Effector memory CD4-positive, alpha-beta T cell (primary cell): ENCODE results near the gene DNAJC13.

Source experiments
- DNase-seq, 3 donors: peaks; one replicate each; pipeline ENCODE4 v3.0.0-alpha.2; 2020
- H3K27ac ChIP-seq: 2 replicates; pipeline ENCODE4 v1.7.0; 2013; ENCODE audit warnings: mild to moderate bottlenecking, low read length, moderate library complexity; ENCODE audit not compliant: insufficient read depth, poor library complexity, severe bottlenecking
- H3K27me3 ChIP-seq: replicated peaks from 2 replicates; pipeline ENCODE4 v1.7.0; 2013; ENCODE audit warnings: mild to moderate bottlenecking, low read length; ENCODE audit not compliant: insufficient read depth, control insufficient read depth, poor library complexity, severe bottlenecking
- H3K36me3 ChIP-seq: 2 replicates; pipeline ENCODE4 v1.7.0; 2013; ENCODE audit warnings: mild to moderate bottlenecking, low read length, moderate library complexity; ENCODE audit not compliant: control insufficient read depth, insufficient read depth
- H3K4me1 ChIP-seq: 2 replicates; pipeline ENCODE4 v1.7.0; 2013; ENCODE audit warnings: low read length, mild to moderate bottlenecking; ENCODE audit not compliant: control insufficient read depth, insufficient read depth, poor library complexity, severe bottlenecking
- H3K4me3 ChIP-seq: 2 replicates; pipeline ENCODE4 v1.7.0; 2013; ENCODE audit warnings: low read length, low read depth, mild to moderate bottlenecking; ENCODE audit not compliant: insufficient read depth, poor library complexity, severe bottlenecking
- H3K9me3 ChIP-seq: 2 replicates; pipeline ENCODE4 v1.7.0; 2013; ENCODE audit warnings: mild to moderate bottlenecking, low read length, moderate library complexity; ENCODE audit not compliant: control insufficient read depth

DNAJC13 gene

DNA sequence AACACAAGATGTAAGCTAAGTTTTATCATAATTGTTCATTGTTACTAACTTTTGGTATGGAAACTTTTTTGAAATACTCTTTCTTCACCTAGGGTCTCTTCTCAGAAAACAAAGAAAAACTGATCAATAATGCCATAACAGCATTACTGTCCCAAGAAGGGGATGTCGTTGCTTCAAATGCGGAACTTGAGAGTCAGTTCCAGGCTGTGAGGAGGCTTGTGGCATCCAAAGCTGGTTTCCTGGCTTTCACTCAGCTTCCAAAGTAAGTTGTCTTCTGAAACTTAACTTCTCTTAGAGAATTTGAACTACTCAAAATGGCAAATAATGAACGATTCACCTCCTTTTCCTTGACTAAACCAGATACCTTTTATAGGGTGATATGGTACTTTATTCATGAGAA is 39.3 kb downstream of the DNAJC13 start:
- no peak for DNase-seq
- no peaks in the 10 kb centered on the region for H3K27me3 ChIP-seq
- no peaks in the 10 kb centered on the region for H3K4me1 ChIP-seq
- no peaks in the 10 kb centered on the region for H3K9me3 ChIP-seq
- peaks cover 68% of the 10 kb centered on the region for H3K36me3 ChIP-seq
- H3K27ac ChIP-seq = no peak overlapping the region
- H3K4me3 ChIP-seq = no peak overlapping the region

DNA sequence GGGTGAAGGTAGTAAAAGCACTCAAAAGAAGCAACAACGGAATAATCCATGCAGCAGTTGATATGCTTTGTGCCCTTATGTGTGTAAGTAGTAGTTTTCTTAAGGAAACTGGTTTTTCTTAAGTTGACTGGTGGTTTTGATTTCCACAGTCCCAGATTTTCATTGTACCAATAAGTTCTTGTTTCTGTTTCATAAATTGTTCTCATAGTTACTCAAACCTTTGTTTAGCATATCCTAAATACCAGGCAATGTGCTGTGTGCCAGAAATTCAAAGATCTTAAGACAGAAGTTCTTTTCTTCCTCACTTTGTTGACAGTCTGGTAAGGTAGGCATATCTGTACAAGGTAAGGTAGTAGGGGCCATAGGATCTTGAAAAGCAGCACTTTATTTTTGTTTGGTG is 40.0 kb downstream of the DNAJC13 start:
- peaks cover 69% of the 10 kb centered on the region for H3K36me3 ChIP-seq

DNA sequence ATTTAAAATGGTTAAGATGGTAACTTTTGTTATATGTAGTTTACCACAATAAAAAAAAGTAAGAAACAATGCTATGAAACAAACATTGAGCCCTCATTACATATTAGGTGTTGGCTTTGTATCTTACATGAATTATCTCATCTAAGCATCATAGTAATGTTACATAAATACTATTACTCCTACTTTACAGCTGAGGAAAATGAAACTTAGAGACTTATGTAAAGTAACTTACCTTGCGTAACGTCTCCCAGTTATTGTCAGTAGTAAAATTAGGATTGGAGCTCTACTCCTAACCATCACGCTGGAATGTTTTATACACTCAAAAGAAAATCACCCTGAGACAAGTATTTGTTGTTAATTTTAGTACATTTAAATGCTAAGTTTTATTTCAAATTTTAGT is 42.2 kb downstream of the DNAJC13 start:
- Histone ChIP-seq H3K36me3 (peaks cover 71% of the 10 kb centered on the region), H3K27ac (no peak overlapping the region), H3K4me1 (no peaks in the 10 kb centered on the region), H3K4me3 (no peak overlapping the region), H3K27me3 (no peaks in the 10 kb centered on the region), H3K9me3 (no peaks in the 10 kb centered on the region)
- DNase-seq = no peak

More for the DNA sequence above, 40.0 kb downstream of the DNAJC13 start:
- Histone ChIP-seq H3K9me3 (no peaks in the 10 kb centered on the region), H3K4me1 (no peaks in the 10 kb centered on the region), H3K27me3 (no peaks in the 10 kb centered on the region), H3K27ac (no peak overlapping the region), H3K4me3 (no peak overlapping the region)
- no peak for DNase-seq

- no peak overlapping the region for H3K27ac ChIP-seq
- no peaks in the 10 kb centered on the region for H3K9me3 ChIP-seq
- H3K4me3 ChIP-seq = no peak overlapping the region
- H3K27me3 ChIP-seq = no peaks in the 10 kb centered on the region
- peaks cover 55% of the 10 kb centered on the region for H3K36me3 ChIP-seq
- no peaks in the 10 kb centered on the region for H3K4me1 ChIP-seq
- no peak for DNase-seq
These were observed 44.2 kb downstream of the DNAJC13 start for GRCh38 chr3:132461544-132461943.

GRCh38 chr3:132464066-132464465 is 46.8 kb downstream of the DNAJC13 start:
- Histone ChIP-seq H3K4me3 (no peak overlapping the region), H3K27ac (no peak overlapping the region), H3K27me3 (no peaks in the 10 kb centered on the region), H3K9me3 (no peaks in the 10 kb centered on the region), H3K36me3 (peaks cover 55% of the 10 kb centered on the region), H3K4me1 (no peaks in the 10 kb centered on the region)
- no peak for DNase-seq

DNA sequence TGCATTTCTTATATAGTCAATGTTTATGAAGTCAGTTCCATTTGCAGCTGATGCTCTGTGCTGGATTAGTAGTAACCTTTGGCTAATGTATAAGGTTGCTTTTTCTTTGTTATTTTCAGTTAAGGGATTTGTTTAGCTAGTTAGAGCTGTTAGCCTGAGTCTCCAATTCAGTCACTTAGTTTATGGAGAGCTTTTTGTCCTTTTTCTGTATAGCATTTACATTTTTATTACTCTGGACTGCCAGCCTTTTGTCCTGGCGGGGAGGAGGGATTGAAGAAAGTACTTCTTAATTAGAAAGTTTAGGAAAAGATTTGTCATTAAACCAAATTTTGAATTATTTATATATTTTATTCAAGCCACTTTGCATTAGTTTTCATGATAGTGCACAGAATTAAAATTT is 52.0 kb downstream of the DNAJC13 start:
- Histone ChIP-seq H3K4me1 (no peaks in the 10 kb centered on the region), H3K27me3 (no peaks in the 10 kb centered on the region), H3K4me3 (no peak overlapping the region), H3K9me3 (no peaks in the 10 kb centered on the region), H3K27ac (no peak overlapping the region), H3K36me3 (peaks cover 34% of the 10 kb centered on the region)
- no peak for DNase-seq

GRCh38 chr3:132486099-132486498 is 68.8 kb downstream of the DNAJC13 start:
- H3K36me3 ChIP-seq = peaks cover 21% of the 10 kb centered on the region
- no peaks in the 10 kb centered on the region for H3K4me1 ChIP-seq
- H3K9me3 ChIP-seq = no peaks in the 10 kb centered on the region
- no peaks in the 10 kb centered on the region for H3K27me3 ChIP-seq
- no peak overlapping the region for H3K27ac ChIP-seq
- no peak overlapping the region for H3K4me3 ChIP-seq
- no peak for DNase-seq

DNA sequence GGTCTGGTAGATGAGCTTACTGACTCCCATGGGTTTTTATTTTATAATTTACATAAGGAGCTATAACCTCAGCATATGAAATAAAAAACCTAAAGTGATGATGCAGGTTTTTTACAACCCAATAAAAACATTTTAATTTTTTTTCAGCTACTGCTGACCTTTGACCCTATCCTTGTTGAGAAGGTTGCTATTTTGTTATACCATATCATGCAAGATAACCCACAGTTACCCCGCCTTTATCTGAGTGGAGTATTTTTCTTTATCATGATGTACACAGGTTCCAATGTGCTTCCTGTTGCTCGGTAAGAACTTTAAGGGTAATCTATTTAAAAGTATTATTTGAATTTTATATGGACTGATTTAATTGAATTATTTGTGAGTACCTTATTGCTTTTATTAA is 70.8 kb downstream of the DNAJC13 start:
- Histone ChIP-seq H3K9me3 (no peaks in the 10 kb centered on the region), H3K36me3 (peaks cover 30% of the 10 kb centered on the region), H3K4me1 (no peaks in the 10 kb centered on the region), H3K4me3 (no peak overlapping the region), H3K27me3 (no peaks in the 10 kb centered on the region), H3K27ac (no peak overlapping the region)
- DNase-seq = no peak

DNA sequence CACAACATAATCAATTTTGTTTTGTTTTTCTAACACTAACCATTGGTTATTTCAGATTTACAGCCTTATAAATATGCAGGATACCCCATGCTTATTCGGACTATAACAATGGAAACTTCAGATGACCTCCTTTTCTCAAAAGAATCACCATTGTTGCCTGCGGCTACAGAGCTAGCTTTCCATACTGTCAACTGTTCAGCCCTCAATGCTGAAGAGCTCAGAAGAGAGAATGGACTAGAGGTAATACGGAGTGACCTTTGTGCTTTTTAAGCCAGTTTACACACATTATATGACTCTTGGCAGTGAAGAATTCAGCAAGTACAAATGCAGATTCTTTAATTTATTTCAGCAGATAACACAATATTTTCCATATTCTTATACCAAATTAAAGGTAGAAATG is 81.8 kb downstream of the DNAJC13 start:
- Histone ChIP-seq H3K4me3 (no peak overlapping the region), H3K27ac (no peak overlapping the region), H3K27me3 (no peaks in the 10 kb centered on the region), H3K36me3 (peaks cover 81% of the 10 kb centered on the region), H3K4me1 (no peaks in the 10 kb centered on the region), H3K9me3 (no peaks in the 10 kb centered on the region)
- DNase-seq = no peak

- H3K4me3 ChIP-seq = no peak overlapping the region
- no peaks in the 10 kb centered on the region for H3K27me3 ChIP-seq
- H3K9me3 ChIP-seq = no peaks in the 10 kb centered on the region
- H3K36me3 ChIP-seq = peaks cover 77% of the 10 kb centered on the region
- H3K27ac ChIP-seq = no peak overlapping the region
- no peak for DNase-seq
- H3K4me1 ChIP-seq = no peaks in the 10 kb centered on the region
These were observed 86.3 kb downstream of the DNAJC13 start for GRCh38 chr3:132503559-132503958.
